RWPE2 (cell line): Measurements from ENCODE around the gene COA3.

Experiments used
- ATAC-seq: fragments of 200-7000 bp; cut with Tn5 transposase; 3 replicates; pipeline ENCODE4 v1.9.1; 2021; ENCODE audit warnings: low read depth
- DNase-seq: peaks from one replicate; pipeline ENCODE4 v3.0.0-alpha.2; 2020; ENCODE audit warnings: low spot score
- H3K27ac ChIP-seq: fragments of 450-650 bp; 2 replicates; pipeline ENCODE4 v1.5.1; 2017; ENCODE audit warnings: mild to moderate bottlenecking; ENCODE audit not compliant: poor library complexity, severe bottlenecking
- H3K27me3 ChIP-seq: fragments of 250-450 bp; sonication (Bioruptor Pico); 2 replicates; pipeline ENCODE4 v1.5.1; 2021; ENCODE audit warnings: mild to moderate bottlenecking, moderate library complexity; ENCODE audit not compliant: insufficient read depth, poor library complexity, severe bottlenecking
- H3K36me3 ChIP-seq: fragments of 250-450 bp; sonication (Bioruptor Pico); 2 replicates; pipeline ENCODE4 v1.5.1; 2020; ENCODE audit warnings: low read depth, mild to moderate bottlenecking, moderate library complexity
- H3K4me1 ChIP-seq: fragments of 250-450 bp; sonication (Bioruptor Pico); 2 replicates; pipeline ENCODE4 v1.5.1; 2021; ENCODE audit warnings: mild to moderate bottlenecking, moderate library complexity; ENCODE audit not compliant: insufficient read depth, poor library complexity, severe bottlenecking
- H3K4me3 ChIP-seq: fragments of 250-450 bp; sonication (Bioruptor Pico); 2 replicates; pipeline ENCODE4 v1.5.1; 2021; ENCODE audit warnings: mild to moderate bottlenecking, moderate library complexity; ENCODE audit not compliant: severe bottlenecking
- H3K9me3 ChIP-seq: fragments of 250-450 bp; sonication (Bioruptor Pico); 2 replicates; pipeline ENCODE4 v1.5.1; 2021; ENCODE audit warnings: mild to moderate bottlenecking, moderate library complexity; ENCODE audit not compliant: severe bottlenecking
- CTCF ChIP-seq: fragments of 450-650 bp; IDR thresholded peaks from one replicate; pipeline ENCODE4 v1.5.1; 2017; ENCODE audit warnings: mild to moderate bottlenecking, moderate library complexity; ENCODE audit not compliant: poor library complexity, severe bottlenecking

The COA3 gene

GRCh38 chr17:42787266-42787665, 11.2 kb downstream of the COA3 start:
- peaks cover 14% of the 10 kb centered on the region for H3K4me1 ChIP-seq
- no peak for TF ChIP-seq CTCF
- H3K27ac ChIP-seq, result no peak overlapping the region
- H3K4me3 ChIP-seq, result no peak overlapping the region
- ATAC-seq (no peak), DNase-seq (no peak)
- H3K9me3 ChIP-seq, result no peaks in the 10 kb centered on the region
- no peaks in the 10 kb centered on the region for H3K27me3 ChIP-seq
- no peaks in the 10 kb centered on the region for H3K36me3 ChIP-seq

- Histone ChIP-seq H3K4me3 (no peak overlapping the region), H3K27me3 (no peaks in the 10 kb centered on the region)
Measured at GRCh38 chr17:42784811-42785592, 13.5 kb downstream of the COA3 start.

GRCh38 chr17:42784409-42784808, 14.1 kb downstream of the COA3 start:
- TF ChIP-seq CTCF, result no peak
- Histone ChIP-seq H3K4me3 (no peak overlapping the region), H3K9me3 (no peaks in the 10 kb centered on the region), H3K27ac (peak overlapping the region; percentile 84), H3K4me1 (peaks cover 14% of the 10 kb centered on the region), H3K27me3 (no peaks in the 10 kb centered on the region), H3K36me3 (peaks cover 3% of the 10 kb centered on the region)
- no peak for DNase-seq
- no peak for ATAC-seq

More at GRCh38 chr17:42784811-42785592, 13.5 kb downstream of the COA3 start:
- DNase-seq, result no peak
- Histone ChIP-seq H3K27ac (no peak overlapping the region), H3K4me1 (peaks cover 14% of the 10 kb centered on the region), H3K36me3 (no peaks in the 10 kb centered on the region), H3K9me3 (no peaks in the 10 kb centered on the region)
- no peak for ATAC-seq
- TF ChIP-seq CTCF, result no peak

- H3K36me3 ChIP-seq, result peaks cover 10% of the 10 kb centered on the region
Measured at GRCh38 chr17:42783791-42784138, 14.7 kb downstream of the COA3 start.

More at GRCh38 chr17:42783791-42784138, 14.7 kb downstream of the COA3 start:
- no peak for ATAC-seq
- Histone ChIP-seq H3K4me3 (no peak overlapping the region), H3K27ac (peak overlapping the region; percentile 84), H3K4me1 (peaks cover 14% of the 10 kb centered on the region), H3K27me3 (no peaks in the 10 kb centered on the region), H3K9me3 (no peaks in the 10 kb centered on the region)
- no peak for DNase-seq
- no peak for TF ChIP-seq CTCF
